Gastroesophageal sphincter (tissue), 3 donors: Measurements from ENCODE around the gene SPACA7.

Experiments
- CTCF ChIP-seq, 4 experiments: fragments of 200-600 bp in 2 of 4; fragments of 450-650 bp in 2 of 4; sonication (generic) in 1 of 4; IDR thresholded peaks; one replicate each; pipeline ENCODE4 v1.5.1; 2017 to 2019; ENCODE audit warnings: antibody characterized with exemption in 4 of 4, mild to moderate bottlenecking in 2 of 4, moderate library complexity in 2 of 4
- POLR2A ChIP-seq, 2 donors: fragments of 450-650 bp; IDR thresholded peaks; one replicate each; pipeline ENCODE4 v1.6.1; 2017; ENCODE audit warnings: antibody characterized with exemption in 2 of 2, mild to moderate bottlenecking in 2 of 2, moderate library complexity in 1 of 2

DNA sequence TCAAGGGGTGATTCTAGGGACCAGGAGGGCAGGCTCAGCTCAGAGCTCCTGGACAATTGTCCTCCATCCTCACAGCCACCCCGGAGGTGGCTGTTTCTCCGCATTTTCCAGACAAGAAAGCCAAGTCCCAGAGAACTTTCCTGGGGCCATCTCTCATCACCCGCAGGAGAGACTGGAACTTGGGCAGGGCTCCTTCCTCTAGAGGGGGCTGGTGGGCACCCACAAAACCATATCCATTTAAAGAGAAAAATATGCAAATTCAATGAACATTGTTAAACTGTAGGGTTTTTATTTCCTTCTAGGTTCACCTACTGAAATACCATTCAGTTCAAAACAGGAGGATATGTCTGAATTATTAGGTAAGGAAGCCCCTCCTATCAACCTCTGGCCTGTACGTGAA lies 16.6 kb downstream of the SPACA7 start:
- TF ChIP-seq CTCF (IDR thresholded peaks at IDR 0.05) (no peak), POLR2A (IDR thresholded peaks at IDR 0.05) (no peak)
